C4-2B (cell line): ENCODE data around the gene COMT.

ENCODE experiments used
- CTCF ChIP-seq: fragments of 450-650 bp; conservative IDR thresholded peaks from 2 replicates; pipeline ENCODE4 v1.5.1; 2017; ENCODE audit warnings: mild to moderate bottlenecking
- ZFX ChIP-seq: fragments of 450-650 bp; IDR thresholded peaks from 2 replicates; pipeline ENCODE4 v1.6.1; 2017

GRCh38 chr22:19972251-19972650 lies 30.7 kb downstream of the COMT start:
- TF ChIP-seq CTCF (no peak), ZFX (no peak)
